Stimulated activated naive CD8-positive, alpha-beta T cell treated with anti-CD3 and anti-CD28 coated beads, Interleukin-15, Interleukin-2, amounts not matched to agents 100 U/mL and 50 U/mL, for 24 hours (primary cell): ENCODE data around the gene TMC4.
"Not testable (repeated sequence)": the region's sequence is repeated elsewhere in the genome, so short reads cannot be mapped to it uniquely, and the experiment has no call there.

Experiments
- ATAC-seq: fragments of 150-1000 bp; cut with Tn5 transposase; one replicate; pipeline ENCODE4 v1.10.0; 2021
- DNase-seq: peaks from one replicate; pipeline ENCODE4 v3.0.0; 2021

The TMC4 gene

DNA sequence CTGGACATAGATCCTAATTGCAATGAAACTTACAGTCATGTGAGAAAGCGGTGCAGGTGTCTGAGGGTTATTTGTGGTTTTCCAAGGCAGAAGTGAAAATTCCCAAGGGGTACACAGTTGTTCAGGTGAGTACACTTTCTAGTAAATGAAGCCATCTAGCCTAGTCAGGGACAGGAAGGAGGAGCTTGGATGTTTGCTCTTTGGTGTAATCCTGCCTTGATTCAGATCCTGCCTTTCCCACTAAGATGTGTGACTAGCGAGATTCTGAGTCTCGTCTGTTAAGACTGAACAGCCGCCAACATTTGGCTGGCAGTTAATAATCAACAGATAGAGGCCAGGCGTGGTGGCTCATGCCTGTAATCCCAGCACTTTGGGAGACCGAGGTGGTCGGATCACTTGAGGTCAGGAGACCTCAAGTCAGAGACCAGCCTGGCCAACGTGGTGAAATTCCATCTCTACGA, 30.2 kb upstream of the TMC4 start:
- DNase-seq, result no peak
- ATAC-seq, result no peak

DNA sequence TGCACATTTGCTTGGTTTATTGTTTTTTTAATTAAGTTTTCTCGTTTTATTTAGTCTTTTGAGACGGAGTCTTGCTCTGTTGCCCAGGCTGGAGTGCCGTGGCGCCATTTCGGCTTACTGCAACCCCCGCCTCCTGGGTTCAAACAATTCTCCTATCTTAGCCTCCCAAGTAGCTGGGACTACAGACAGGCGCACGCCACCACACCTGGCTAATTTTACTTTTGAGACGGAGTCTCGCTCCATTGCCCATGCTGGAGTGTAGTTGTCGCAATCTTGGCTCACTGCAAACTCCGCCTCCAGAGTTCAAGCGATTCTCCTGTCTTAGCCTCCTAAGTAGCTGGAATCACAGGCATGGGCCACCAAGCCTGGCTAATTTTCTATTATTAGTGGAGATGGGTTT, 29.0 kb upstream of the TMC4 start:
- ATAC-seq, result no peak
- DNase-seq, result no peak

DNA sequence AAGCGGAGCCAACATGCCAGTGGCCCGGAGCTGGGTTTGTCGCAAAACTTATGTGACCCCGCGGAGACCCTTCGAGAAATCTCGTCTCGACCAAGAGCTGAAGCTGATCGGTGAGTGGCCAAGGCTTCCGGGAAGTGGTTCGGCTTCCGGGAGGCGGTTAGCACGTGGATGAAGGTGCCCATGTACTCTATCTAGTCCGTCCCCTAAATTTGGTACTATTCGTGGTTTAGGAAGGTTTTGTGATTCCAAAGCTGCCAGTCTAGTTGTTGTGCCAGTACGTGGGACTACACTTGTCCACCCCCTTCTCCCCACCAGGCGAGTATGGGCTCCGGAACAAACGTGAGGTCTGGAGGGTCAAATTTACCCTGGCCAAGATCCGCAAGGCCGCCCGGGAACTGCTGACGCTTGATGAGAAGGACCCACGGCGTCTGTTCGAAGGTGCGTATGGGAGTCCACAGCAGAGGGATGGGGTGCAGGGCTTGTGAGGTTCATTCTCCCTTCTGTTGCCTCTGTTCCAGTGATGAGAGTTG, 28.3 kb upstream of the TMC4 start:
- ATAC-seq, result no peak
- no peak for DNase-seq

DNA sequence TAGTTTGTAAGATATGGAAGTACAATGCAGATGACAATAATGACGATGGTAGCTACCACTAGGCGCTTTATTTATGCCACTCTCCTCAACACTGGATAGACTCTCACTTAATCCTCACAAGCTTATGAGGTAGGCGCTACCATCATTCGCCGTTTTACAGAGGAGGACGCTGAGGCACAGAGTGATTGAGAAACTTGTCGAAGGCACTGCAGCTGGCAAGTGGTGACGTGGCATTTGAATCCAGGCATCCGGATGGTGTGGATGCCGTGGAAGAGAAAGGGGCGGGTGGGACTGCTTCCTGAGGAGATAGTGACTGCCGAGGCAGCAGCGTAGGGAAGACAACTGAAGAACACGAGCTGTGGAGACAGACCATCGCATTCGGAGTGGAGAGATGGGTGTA, 26.4 kb upstream of the TMC4 start:
- ATAC-seq (no peak), DNase-seq (no peak)

DNA sequence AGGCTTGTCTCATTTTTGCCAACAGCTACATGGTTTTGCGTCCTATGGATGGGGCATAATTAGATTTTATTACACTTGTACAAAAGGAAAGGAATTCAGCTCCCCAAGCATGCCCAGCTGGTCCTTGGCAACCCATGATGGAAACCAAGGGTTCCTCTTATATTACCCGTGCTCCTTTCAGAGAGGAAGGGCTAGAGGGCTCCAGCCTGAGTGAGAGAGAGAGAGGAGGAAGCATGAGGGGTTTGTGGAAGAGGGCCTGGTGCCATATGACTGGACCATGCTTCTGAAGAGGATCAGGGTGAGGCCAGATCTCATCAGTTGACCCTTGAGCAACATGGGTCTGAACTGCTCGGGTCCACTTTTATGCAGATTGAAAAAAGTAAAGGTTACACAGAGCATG, 24.2 kb upstream of the TMC4 start:
- ATAC-seq, result no peak

DNA sequence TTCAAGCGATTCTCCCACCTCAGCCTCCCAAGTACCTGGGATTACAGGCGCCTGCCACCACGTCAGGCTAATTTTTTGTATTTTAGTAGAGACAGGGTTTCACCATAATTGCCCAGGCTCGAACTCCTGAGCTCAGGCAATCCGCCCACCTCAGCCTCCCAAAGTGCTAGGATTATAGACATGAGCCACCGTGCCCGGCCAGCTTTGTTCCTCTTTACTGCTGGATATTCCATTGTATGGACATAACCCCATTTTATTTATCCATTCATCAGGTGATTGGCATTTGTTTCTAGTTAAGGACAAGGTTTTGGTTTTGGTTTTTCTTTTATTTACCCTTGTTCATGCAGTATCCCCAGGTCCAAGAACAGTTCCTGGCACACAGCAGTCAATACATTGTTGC, 23.6 kb upstream of the TMC4 start:
- DNase-seq (no peak), ATAC-seq (no peak)

More for the DNA sequence above, 24.2 kb upstream of the TMC4 start:
- no peak for DNase-seq

DNA sequence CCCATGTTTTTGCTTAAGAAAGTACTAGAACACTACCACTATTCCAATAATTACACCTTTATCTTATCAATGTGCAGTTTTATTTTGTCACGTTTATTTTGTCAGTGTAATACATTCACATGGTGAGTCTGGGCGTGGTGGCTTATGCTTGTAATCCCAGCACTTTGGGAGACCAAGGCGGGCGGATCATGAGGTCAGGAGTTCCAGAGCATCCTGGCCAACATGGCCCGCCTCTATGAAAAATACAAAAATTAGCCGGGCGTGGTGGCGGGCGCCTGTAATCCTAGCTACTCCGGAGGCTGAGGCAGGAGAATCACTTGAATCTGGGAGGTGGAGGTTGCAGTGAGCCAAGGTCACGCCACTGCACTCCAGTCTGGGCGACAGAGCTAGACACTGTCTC, 21.5 kb upstream of the TMC4 start:
- not testable (repeated sequence) for ATAC-seq, DNase-seq

DNA sequence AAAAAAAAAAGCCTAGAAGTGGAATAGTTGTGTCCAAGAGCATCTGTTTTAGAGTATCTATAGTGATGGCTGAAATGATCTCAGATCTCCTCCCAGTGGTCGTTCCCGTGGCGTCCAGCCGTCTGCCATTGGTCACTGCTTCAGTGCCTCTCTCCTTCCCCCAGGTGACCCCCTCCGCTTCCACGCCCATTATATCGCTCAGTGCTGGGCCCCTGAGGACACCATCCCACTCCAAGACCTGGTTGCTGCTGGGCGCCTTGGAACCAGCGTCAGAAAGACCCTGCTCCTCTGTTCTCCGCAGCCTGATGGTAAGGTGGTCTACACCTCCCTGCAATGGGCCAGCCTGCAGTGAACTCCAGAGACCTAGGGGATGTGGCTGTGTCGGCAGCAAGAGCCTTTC, 20.1 kb upstream of the TMC4 start:
- DNase-seq (no peak), ATAC-seq (no peak)

DNA sequence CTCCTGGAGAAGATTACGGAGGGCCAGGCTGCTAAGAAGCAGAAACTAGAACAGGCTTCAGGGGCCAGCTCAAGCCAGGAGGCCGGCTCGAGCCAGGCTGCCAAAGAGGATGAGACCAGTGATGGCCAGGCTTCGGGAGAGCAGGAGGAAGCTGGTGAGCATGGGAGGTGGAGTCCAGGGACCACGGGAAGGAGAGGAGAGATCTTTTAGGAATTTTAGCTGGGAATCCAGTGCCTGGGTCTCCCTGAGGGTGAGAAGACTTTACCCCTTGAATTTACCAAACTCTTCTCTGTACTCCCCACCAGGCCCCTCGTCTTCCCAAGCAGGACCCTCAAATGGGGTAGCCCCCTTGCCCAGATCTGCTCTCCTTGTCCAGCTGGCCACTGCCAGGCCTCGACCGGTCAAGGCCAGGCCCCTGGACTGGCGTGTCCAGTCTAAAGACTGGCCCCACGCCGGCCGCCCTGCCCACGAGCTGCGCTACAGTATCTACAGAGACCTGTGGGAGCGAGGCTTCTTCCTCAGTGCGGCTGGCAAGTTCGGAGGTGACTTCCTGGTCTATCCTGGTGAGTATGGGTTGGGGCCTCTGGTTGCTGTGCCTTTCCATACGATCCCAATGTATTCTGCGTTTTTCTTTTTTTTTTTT, 19.0 kb upstream of the TMC4 start:
- DNase-seq (no peak), ATAC-seq (no peak)

DNA sequence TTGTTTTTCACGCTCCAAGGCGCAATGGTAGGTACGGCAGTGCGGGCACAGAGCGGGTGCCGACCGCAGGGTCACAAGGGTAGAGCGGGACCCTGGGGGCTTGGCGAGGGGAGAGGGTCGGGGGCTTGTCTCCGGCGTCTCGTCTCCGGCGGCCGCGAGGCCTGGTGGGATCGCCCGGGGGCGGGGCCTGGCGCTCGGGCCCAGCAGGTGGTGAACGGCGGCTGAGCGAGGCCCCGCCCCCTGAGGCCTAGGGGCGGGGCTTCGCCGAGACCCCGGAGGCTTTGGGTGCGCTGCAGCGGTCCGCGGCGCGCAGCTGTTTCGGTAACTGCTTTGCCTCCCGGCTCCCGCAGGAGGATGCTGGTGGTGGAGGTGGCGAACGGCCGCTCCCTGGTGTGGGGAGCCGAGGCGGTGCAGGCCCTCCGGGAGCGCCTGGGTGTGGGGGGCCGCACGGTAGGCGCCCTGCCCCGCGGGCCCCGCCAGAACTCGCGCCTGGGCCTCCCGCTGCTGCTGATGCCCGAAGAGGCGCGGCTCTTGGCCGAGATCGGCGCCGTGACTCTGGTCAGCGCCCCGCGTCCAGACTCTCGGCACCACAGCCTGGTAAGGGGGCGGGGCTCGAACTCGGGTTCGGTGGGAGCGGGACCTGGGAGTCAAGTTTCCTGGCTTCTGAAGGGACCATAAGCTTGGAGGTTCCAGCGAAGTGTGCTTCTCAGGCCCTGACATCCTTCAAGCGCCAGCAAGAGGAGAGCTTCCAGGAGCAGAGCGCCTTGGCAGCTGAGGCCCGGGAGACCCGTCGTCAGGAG, 18.3 kb upstream of the TMC4 start, which contains the start of gene TSEN34:
TSEN34 (plus strand) TSS at position 298 of the 800 bp plus-strand sequence; CDS start at position 355, 57 bp downstream.
- peak; percentile 90 for DNase-seq
- peak; percentile 21 for ATAC-seq

DNA sequence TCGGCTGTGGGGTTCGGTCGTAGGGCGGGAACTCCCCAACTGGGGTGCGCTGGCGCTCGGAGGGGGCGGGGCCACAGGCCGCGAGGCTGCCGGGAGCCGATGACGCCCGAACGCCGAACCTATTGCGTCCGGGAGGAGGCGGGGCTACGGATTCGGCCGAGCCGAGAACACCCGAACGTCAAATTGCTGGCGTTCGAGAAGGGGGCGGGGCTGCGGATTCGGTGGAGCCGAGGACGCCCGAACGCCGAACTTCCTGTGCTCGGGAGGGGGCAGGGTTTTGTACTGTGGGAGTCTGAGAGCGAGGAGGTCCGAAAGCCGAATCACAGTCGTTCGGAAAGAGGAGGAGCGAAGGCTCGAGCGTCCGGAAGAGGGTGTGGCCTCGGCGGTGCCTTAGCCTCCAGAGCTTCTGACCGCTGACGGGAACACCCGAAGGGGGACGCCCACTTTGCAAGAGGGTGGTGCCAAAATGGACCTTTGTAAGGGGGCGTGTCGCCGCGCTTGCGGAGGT, 17.6 kb upstream of the TMC4 start:
- ATAC-seq, result peak; percentile 70

DNA sequence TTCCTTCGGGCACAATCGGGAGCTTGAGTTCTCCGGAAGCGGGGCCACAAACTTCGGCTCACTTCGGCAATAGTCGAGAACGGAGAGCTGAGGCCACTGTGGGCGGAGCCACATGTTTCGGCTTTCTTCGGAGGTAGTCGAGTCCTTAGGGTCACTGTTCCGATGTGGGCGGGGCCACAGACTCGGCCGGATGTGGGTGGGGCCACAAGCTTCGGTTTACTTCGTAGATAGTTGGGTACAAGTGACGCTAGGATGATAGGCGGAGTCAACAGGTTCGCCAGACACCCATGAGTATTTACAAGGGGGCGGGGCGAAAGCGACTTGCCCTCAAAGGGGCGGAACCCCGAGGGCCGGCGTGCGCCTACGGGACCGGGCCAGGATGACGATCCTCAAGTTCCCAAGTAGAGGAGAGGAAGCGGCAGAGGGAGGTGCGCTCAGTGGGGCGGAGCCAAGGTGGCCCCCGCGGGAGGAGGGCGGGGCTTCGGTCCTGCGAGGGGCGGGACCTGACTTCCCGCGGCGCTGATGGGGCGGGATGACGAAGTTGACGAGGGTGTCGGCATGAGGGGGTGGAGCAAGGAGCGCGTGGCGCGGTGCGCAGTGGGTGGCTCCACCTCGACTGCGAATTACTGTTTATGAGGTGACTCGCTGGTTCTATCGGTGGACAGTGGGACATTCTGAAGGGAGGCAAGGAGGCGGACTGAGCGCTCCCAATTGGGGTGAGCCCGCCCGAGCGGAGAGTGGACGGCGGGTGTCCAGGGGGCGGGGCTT, 17.0 kb upstream of the TMC4 start:
- peak; percentile 100 for DNase-seq
- peak; percentile 67 for ATAC-seq

More for the DNA sequence above, 17.6 kb upstream of the TMC4 start:
- peak; percentile 100 for DNase-seq

DNA sequence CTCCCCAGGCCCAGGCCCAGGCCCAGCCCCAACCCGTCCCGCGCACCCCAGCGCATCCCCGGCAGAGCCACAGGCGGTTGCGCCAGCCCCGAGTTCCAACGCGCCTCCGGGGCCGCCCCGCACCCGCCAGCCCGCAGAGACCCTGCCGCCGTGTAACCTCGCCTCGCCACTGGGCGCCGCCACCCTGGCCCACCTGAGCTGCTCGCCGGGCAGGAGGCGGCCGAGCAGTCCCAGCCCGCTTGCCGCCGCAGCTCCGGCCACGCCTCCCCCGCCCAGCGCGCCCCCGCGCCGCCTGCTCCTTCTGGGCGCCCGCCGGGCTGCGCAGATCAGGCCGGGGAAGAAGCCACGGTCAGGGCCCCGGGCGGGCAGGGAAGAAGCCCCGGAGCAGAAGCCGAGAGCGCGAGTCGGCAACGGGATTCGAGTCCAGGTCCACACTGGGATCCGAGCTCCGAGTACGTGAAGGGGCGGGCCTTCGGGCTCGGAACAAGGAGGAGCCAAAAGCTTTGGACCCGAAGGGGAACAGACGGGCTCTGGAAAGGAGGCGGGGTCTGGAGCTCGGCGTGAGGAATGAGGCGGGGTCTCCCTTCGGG, 16.3 kb upstream of the TMC4 start, which contains the start of gene MBOAT7:
MBOAT7 (minus strand) TSS at position 436 of the 590 bp plus-strand sequence. CDS start 1,072 bp downstream, outside the sequence.
- ATAC-seq (peak; percentile 3), DNase-seq (no peak)

DNA sequence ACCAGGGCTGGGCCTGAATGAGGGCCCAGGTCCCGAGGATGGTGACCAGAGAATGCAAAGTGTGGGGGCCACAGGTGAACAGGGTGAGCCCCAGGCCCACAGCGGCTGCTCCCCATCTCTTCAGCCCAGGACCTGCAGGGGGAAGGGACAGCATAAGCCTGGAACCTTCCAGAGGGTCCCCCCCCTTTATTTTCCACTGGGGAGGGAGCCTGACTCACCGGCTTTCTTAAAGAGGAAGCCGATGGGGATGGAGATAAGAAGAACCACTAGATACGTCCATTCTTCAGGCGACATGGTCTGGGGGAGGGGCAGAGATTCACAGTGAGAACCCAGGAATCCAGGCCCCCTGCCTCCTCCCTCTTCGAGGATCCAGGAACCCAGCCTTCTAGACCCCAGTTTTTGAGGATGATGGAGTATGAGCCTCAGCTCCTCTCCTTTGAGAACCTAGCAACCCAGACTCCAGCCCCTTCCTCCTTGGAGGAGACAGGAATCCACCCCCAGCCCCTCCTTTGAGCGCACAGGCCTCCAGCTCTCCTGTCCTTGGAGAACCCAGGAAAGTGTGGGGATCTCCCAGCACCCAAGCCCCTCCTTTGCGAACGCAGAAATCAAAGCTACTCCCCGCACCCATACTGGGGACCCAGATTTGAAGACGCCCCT, 15.4 kb upstream of the TMC4 start:
- ATAC-seq, result no peak

DNA sequence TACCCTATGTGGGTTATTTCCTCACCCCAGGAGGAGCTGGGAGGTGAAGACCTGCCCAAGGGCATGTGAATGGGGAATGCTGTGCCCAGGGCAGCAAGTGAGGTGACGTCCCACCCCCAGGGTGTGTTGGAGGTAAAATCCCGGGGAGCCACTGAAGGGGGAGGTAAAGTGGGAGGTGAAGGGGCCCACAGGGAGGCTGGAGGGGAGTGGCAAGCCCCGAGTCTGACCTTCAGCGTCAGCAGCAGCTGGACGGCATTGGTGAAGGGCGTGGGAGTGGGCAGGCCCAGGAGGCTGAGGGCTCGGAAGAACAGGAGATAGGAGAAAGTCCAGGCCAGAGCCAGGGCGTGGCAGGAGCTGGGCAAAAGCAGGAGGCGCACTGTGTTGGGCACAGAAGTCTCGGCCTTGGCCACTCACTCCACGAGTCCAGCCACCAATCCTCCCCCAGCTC, 14.0 kb upstream of the TMC4 start:
- DNase-seq (no peak), ATAC-seq (no peak)

More for the DNA sequence above, 15.4 kb upstream of the TMC4 start:
- peak; percentile 68 for DNase-seq

DNA sequence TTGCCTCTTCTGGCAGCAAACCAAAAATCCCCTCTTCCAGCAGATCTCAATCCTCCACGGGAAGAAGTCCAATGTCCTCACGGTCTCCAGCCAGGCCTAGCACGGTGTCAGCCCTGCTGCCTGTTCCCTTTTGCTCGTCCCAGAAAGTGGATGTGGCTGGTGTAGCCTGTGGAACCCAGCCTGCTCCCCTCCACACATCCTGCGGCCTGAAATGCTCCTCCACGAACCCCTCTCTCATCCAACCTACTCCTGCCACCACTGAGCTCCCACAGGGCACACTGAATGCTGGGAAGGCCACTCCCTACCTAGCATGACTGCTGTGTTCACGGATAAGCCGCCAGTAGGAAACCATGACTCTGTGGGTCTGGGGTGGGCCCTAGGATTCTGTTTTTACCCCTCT, 13.4 kb upstream of the TMC4 start:
- no peak for DNase-seq
- ATAC-seq, result no peak

DNA sequence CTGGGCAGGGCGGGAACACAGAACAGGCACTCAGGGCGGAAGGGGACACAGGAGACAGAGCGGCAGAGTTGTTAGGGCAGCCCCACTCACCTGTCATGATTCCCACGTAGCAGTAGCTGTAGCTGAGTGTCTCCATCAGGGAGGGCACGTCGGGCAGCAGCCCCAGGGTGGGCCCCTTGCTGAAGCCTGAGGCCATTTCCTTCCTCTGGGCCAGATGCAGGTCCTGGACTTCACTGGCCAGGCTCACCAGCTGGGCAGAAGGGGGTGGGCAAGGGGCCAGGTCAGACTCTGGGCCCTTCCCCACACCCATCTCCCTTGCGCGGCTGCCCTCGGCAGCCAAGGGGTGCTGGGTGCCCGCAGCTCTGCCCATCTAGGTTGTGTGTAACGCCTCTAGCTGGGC, 10.5 kb upstream of the TMC4 start:
- ATAC-seq, result no peak
- DNase-seq, result no peak

DNA sequence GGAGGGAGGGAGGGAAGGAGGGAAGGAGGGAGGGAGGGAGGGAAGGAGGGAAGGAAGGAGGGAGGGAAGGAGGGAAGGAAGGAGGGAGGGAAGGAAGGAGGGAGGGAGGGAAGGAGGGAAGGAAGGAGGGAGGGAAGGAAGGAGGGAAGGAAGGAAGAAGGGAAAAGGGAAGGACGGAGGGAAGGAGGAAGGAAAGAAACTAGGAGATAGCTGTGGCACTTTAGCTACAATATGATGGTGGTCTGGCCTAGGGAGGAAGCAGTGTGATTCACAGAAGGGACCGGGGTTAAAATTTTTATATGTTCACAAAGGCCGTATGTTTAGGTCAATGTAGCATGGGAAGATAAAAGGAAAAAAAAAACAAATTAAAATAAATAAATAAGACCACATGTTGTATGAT, 8.9 kb upstream of the TMC4 start:
- ATAC-seq, DNase-seq: not testable (repeated sequence)

DNA sequence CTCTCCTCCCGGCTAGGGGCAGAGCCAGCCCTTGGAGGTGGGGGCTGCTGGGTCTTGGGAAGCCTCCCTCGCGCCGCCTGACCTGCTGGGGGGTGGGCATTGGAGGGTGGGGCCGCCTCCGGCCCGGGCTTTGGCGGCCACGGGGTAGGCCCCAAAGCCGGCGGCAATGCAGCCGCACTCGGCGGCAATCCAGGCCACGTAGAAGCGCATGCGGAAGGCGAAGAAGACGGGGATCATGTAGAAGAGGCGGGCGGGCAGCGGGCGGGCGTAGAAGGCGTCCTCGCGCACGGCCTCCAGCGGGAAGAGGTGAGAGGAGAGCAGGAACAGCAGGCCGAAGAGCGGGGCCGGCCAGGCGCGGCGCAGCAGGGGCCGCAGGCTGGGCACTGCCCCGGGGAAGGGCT, 7.7 kb upstream of the TMC4 start:
- DNase-seq (no peak), ATAC-seq (no peak)

DNA sequence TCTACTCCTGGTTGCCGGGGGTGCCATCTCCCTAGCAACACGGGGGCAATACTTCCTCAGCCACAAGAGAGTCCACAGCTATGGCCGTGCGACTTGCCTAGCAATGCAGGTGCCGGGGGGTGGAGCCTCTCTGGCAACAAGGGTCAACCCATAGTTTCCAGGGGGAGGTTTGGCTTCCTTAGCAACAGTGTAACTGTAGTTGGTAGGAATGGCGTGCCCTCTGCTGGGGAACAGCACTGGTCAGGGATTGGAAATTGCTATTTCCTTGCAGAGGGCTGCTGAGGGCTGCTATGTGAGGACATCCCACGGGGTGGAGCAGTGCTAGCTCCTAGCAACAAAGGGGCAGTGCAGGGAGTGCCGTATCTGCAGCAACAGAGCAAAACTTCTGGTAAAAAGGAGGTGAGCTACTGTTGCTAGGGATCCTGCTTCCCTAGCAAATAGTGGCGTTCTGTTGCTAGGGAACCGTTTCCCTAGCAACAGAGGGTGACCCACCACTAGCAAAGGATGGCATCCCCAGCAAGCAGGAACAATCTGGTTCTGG, 7.0 kb upstream of the TMC4 start:
- no peak for ATAC-seq

More for the DNA sequence above, 7.0 kb upstream of the TMC4 start:
- no peak for DNase-seq
